Anterior cingulate cortex (tissue), 58 donors: ENCODE results near the gene FHIT.
"Not testable (repeated sequence)": the region's sequence is repeated elsewhere in the genome, so short reads cannot be mapped to it uniquely, and the experiment has no call there.

Experiments
- DNase-seq, 58 donors: peaks; one replicate each; lab custom pipeline; 2025; lab: John Stamatoyannopoulos, UW

The FHIT gene

GRCh38 chr3:59812237-59813147 lies 1438.8 kb downstream of the FHIT start:
- DNase-seq: no peak

- DNase-seq: no peak
Measured at GRCh38 chr3:59811160-59811559, 1440.1 kb downstream of the FHIT start.

- no peak for DNase-seq
Measured at GRCh38 chr3:59810606-59811005, 1440.6 kb downstream of the FHIT start.

- peak in 3 of 58 donors; percentile 7 to 42 (median 39) for DNase-seq
Measured at GRCh38 chr3:59809710-59810444, 1441.4 kb downstream of the FHIT start.

- no peak for DNase-seq
Measured at GRCh38 chr3:59809016-59809415, 1442.2 kb downstream of the FHIT start.

- no peak for DNase-seq
Measured at GRCh38 chr3:59808446-59808845, 1442.8 kb downstream of the FHIT start.

GRCh38 chr3:59803268-59803667 lies 1448.0 kb downstream of the FHIT start:
- no peak for DNase-seq

- not testable (repeated sequence) for DNase-seq
Measured at GRCh38 chr3:59802453-59802852, 1448.8 kb downstream of the FHIT start.

GRCh38 chr3:59802045-59802444 lies 1449.2 kb downstream of the FHIT start:
- no peak for DNase-seq

- no peak for DNase-seq
Measured at GRCh38 chr3:59800481-59800880, 1450.8 kb downstream of the FHIT start.

GRCh38 chr3:59798372-59799086 lies 1452.7 kb downstream of the FHIT start:
- DNase-seq: no peak

GRCh38 chr3:59797533-59797932 lies 1453.7 kb downstream of the FHIT start:
- no peak for DNase-seq

GRCh38 chr3:59796456-59796855 lies 1454.8 kb downstream of the FHIT start:
- DNase-seq: no peak

GRCh38 chr3:59795756-59796155 lies 1455.5 kb downstream of the FHIT start:
- no peak for DNase-seq

GRCh38 chr3:59793976-59794375 lies 1457.3 kb downstream of the FHIT start:
- no peak for DNase-seq

GRCh38 chr3:59791774-59792308 lies 1459.4 kb downstream of the FHIT start:
- DNase-seq: no peak

- no peak for DNase-seq
Measured at GRCh38 chr3:59790241-59790640, 1461.0 kb downstream of the FHIT start.

- no peak for DNase-seq
Measured at GRCh38 chr3:59788801-59789200, 1462.5 kb downstream of the FHIT start.

GRCh38 chr3:59788133-59788532 lies 1463.1 kb downstream of the FHIT start:
- no peak for DNase-seq

- no peak for DNase-seq
Measured at GRCh38 chr3:59786374-59786773, 1464.9 kb downstream of the FHIT start.

GRCh38 chr3:59784164-59784563 lies 1467.1 kb downstream of the FHIT start:
- no peak for DNase-seq
